ENCODE data around the gene S100A13. TPM values are rescaled to one million over a fixed set of nuclear protein-coding genes. Genes with fewer than 3 reads are reported as not detected.
"Not testable (repeated sequence)": the region's sequence is repeated elsewhere in the genome, so short reads cannot be mapped to it uniquely, and the experiment has no call there.

The S100A13 gene
- total RNA-seq, 2 donors from 2014 or later: 5.0 to 10.3 TPM

GRCh38 chr1:153597206-153597605 lies 30.1 kb downstream of the S100A13 start:
- Mint-ChIP-seq H3K36me3 (no peaks in the 10 kb centered on the region), H3K9me3 (no peaks in the 10 kb centered on the region), H3K4me1 (ENCODE audit: low read depth in 2 of 2) (no peaks in the 10 kb centered on the region), H3K27ac (no peak overlapping the region), H3K4me3 (no peak overlapping the region), H3K27me3 (no peaks in the 10 kb centered on the region)
- no peak for ATAC-seq
- no peak for DNase-seq (ENCODE audit: low spot score)

DNA sequence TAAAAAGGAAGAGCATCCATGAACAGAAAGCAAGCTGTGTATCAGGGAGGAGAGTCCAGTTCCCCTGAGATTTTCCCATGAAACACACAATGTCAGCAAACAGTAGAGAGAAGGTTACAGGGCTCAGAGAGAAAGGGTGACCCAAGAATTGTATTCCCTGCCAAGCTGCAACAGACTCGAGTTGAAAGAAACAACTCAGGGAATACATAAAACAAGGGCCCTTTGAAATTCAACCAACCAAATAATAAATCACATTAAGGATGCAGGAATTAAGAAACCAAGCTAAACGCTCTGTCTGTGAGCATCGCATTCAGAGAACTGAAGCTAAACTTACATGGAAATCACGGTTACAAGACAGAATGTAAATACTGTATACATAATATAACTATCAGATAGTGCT lies 34.6 kb downstream of the S100A13 start:
- Mint-ChIP-seq H3K4me3 (no peak overlapping the region), H3K27me3 (peaks cover 0 to 5% of the 10 kb centered on the region in 2 donors), H3K4me1 (ENCODE audit: low read depth in 2 of 2) (no peaks in the 10 kb centered on the region), H3K36me3 (no peaks in the 10 kb centered on the region), H3K27ac (no peak overlapping the region), H3K9me3 (no peaks in the 10 kb centered on the region)
- ATAC-seq (no peak), DNase-seq (ENCODE audit: low spot score) (no peak)

- H3K9me3 Mint-ChIP-seq: no peaks in the 10 kb centered on the region
- DNase-seq (ENCODE audit: low spot score): no peak
- H3K4me3 Mint-ChIP-seq: no peak overlapping the region
- no peaks in the 10 kb centered on the region for H3K36me3 Mint-ChIP-seq
- ATAC-seq: no peak
- H3K27ac Mint-ChIP-seq: no peak overlapping the region
- no peaks in the 10 kb centered on the region for H3K4me1 Mint-ChIP-seq (ENCODE audit: low read depth in 2 of 2)
- peaks cover 15 to 22% of the 10 kb centered on the region in 2 donors for H3K27me3 Mint-ChIP-seq
Measured at GRCh38 chr1:153588482-153588881, 38.8 kb downstream of the S100A13 start.

- peaks cover 15 to 22% of the 10 kb centered on the region in 2 donors for H3K27me3 Mint-ChIP-seq
- not testable (repeated sequence) for H3K27ac Mint-ChIP-seq; DNase-seq (ENCODE audit: low spot score); H3K4me3 Mint-ChIP-seq; H3K4me1 Mint-ChIP-seq (ENCODE audit: low read depth in 2 of 2); ATAC-seq; H3K36me3 Mint-ChIP-seq; H3K9me3 Mint-ChIP-seq
Measured at GRCh38 chr1:153588033-153588432, 39.3 kb downstream of the S100A13 start.

DNA sequence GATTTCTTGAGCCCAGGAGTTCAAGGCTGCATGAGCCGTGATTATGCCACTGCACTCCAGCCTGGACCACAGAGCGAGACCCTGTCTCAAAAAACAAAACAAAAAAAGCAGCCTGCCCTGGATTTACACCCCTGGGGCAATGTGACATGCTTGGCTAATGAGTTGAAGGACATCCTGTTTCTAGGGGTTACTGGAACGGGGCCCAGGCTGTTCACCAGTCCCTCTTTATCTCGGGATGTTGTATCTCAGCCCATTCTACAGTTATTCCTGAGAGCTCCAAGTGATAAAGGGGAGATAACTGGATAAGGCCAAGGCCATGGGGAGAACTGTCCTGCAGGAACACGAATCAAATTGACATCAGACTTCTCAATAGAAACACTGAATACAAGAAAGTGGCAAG lies 40.0 kb downstream of the S100A13 start:
- DNase-seq (ENCODE audit: low spot score) (no peak), ATAC-seq (no peak)
- Mint-ChIP-seq H3K4me1 (ENCODE audit: low read depth in 2 of 2) (no peaks in the 10 kb centered on the region), H3K27ac (no peak overlapping the region), H3K9me3 (no peaks in the 10 kb centered on the region), H3K4me3 (no peak overlapping the region), H3K36me3 (no peaks in the 10 kb centered on the region), H3K27me3 (peaks cover 15 to 22% of the 10 kb centered on the region in 2 donors)

- no peak overlapping the region for H3K27ac Mint-ChIP-seq
- ATAC-seq (no peak), DNase-seq (ENCODE audit: low spot score) (no peak)
- no peak overlapping the region for H3K4me3 Mint-ChIP-seq
- H3K9me3 Mint-ChIP-seq: no peaks in the 10 kb centered on the region
- H3K36me3 Mint-ChIP-seq: no peaks in the 10 kb centered on the region
- H3K4me1 Mint-ChIP-seq (ENCODE audit: low read depth in 2 of 2): no peaks in the 10 kb centered on the region
- peaks cover 15 to 22% of the 10 kb centered on the region in 2 donors for H3K27me3 Mint-ChIP-seq
Measured at GRCh38 chr1:153586347-153586746, 41.0 kb downstream of the S100A13 start.

- H3K4me3 Mint-ChIP-seq: no peak overlapping the region
- H3K27ac Mint-ChIP-seq: no peak overlapping the region
- H3K36me3 Mint-ChIP-seq: no peaks in the 10 kb centered on the region
- ATAC-seq (no peak), DNase-seq (ENCODE audit: low spot score) (no peak)
- H3K27me3 Mint-ChIP-seq: peaks cover 15 to 22% of the 10 kb centered on the region in 2 donors
- no peaks in the 10 kb centered on the region for H3K4me1 Mint-ChIP-seq (ENCODE audit: low read depth in 2 of 2)
- no peaks in the 10 kb centered on the region for H3K9me3 Mint-ChIP-seq
Measured at GRCh38 chr1:153585006-153585405, 42.3 kb downstream of the S100A13 start.

GRCh38 chr1:153583976-153584375 lies 43.3 kb downstream of the S100A13 start:
- Mint-ChIP-seq H3K27me3 (peaks cover 20 to 27% of the 10 kb centered on the region in 2 donors), H3K36me3 (no peaks in the 10 kb centered on the region), H3K9me3 (no peaks in the 10 kb centered on the region), H3K27ac (no peak overlapping the region), H3K4me3 (no peak overlapping the region), H3K4me1 (ENCODE audit: low read depth in 2 of 2) (no peaks in the 10 kb centered on the region)
- ATAC-seq: no peak
- DNase-seq (ENCODE audit: low spot score): no peak

- not testable (repeated sequence) for H3K27ac Mint-ChIP-seq; H3K4me3 Mint-ChIP-seq; ATAC-seq; H3K36me3 Mint-ChIP-seq; H3K4me1 Mint-ChIP-seq (ENCODE audit: low read depth in 2 of 2); H3K9me3 Mint-ChIP-seq; DNase-seq (ENCODE audit: low spot score)
- H3K27me3 Mint-ChIP-seq: peaks cover 24 to 32% of the 10 kb centered on the region in 2 donors
Measured at GRCh38 chr1:153583514-153583913, 43.8 kb downstream of the S100A13 start.

GRCh38 chr1:153582836-153583235 lies 44.5 kb downstream of the S100A13 start:
- not testable (repeated sequence) for ATAC-seq; H3K9me3 Mint-ChIP-seq; H3K27ac Mint-ChIP-seq; H3K4me1 Mint-ChIP-seq (ENCODE audit: low read depth in 2 of 2); DNase-seq (ENCODE audit: low spot score); H3K4me3 Mint-ChIP-seq; H3K36me3 Mint-ChIP-seq
- peaks cover 28 to 38% of the 10 kb centered on the region in 2 donors for H3K27me3 Mint-ChIP-seq

GRCh38 chr1:153578936-153579335 lies 48.4 kb downstream of the S100A13 start:
- ATAC-seq: no peak
- no peaks in the 10 kb centered on the region for H3K9me3 Mint-ChIP-seq

DNA sequence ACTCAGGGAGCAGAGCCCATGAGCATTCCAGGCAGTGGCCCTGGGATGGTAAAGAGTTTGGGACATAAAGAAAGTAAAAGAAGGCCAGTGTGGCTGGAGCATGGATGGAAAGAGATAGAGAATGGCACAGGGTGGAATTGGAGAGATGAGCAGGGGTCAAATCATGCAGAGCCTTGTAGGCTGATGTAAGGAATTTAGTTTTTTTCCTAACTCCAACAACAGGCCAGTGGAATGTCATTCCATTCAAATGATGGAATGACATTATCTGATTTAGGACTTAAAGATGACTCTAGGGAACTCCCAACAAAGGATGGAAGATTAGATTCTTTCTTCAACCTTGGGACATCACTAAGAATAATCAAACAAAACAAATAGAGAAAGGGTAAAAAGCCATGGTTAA lies 48.8 kb downstream of the S100A13 start:
- no peak for ATAC-seq
- no peaks in the 10 kb centered on the region for H3K4me1 Mint-ChIP-seq (ENCODE audit: low read depth in 2 of 2)
- no peak overlapping the region for H3K4me3 Mint-ChIP-seq

More at GRCh38 chr1:153578936-153579335, 48.4 kb downstream of the S100A13 start:
- Mint-ChIP-seq H3K36me3 (no peaks in the 10 kb centered on the region), H3K27me3 (peaks cover 23 to 24% of the 10 kb centered on the region in 2 donors), H3K4me3 (no peak overlapping the region), H3K4me1 (ENCODE audit: low read depth in 2 of 2) (no peaks in the 10 kb centered on the region), H3K27ac (no peak overlapping the region)
- no peak for DNase-seq (ENCODE audit: low spot score)

GRCh38 chr1:153577624-153578051 lies 49.7 kb downstream of the S100A13 start:
- no peaks in the 10 kb centered on the region for H3K36me3 Mint-ChIP-seq

More for the DNA sequence above, 48.8 kb downstream of the S100A13 start:
- Mint-ChIP-seq H3K9me3 (no peaks in the 10 kb centered on the region), H3K36me3 (no peaks in the 10 kb centered on the region), H3K27ac (no peak overlapping the region), H3K27me3 (peaks cover 23% of the 10 kb centered on the region in 2 donors)
- no peak for DNase-seq (ENCODE audit: low spot score)

DNA sequence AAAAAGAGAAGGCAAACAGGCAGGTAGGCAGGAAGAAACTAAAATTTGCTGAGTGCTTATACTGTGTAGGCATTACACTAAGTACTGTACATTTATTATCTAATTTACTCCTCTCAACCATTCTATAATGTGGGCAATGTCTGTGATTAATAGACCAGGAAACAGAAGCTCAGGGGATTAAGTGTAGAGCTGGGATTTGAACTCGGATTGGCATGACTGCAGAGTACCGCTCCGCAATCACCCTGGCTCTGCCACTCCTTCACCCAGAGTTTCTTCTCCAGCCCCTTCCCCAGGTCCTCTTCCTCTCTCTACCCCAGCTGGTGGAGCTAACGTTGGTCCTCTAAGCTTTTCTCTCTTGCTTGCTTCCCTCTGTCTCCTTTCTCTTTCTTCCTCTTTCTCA lies 50.2 kb downstream of the S100A13 start:
- Mint-ChIP-seq H3K4me1 (ENCODE audit: low read depth in 2 of 2) (peaks cover 9 to 10% of the 10 kb centered on the region in 2 donors), H3K27ac (no peak overlapping the region), H3K9me3 (no peaks in the 10 kb centered on the region), H3K36me3 (no peaks in the 10 kb centered on the region), H3K4me3 (no peak overlapping the region), H3K27me3 (peaks cover 23% of the 10 kb centered on the region in 2 donors)
- ATAC-seq: no peak
- no peak for DNase-seq (ENCODE audit: low spot score)

More at GRCh38 chr1:153577624-153578051, 49.7 kb downstream of the S100A13 start:
- ATAC-seq (no peak), DNase-seq (ENCODE audit: low spot score) (no peak)
- H3K4me1 Mint-ChIP-seq (ENCODE audit: low read depth in 2 of 2): peaks cover 7 to 8% of the 10 kb centered on the region in 2 donors
- H3K4me3 Mint-ChIP-seq: no peak overlapping the region
- no peaks in the 10 kb centered on the region for H3K9me3 Mint-ChIP-seq
- H3K27me3 Mint-ChIP-seq: peaks cover 23% of the 10 kb centered on the region in 2 donors
- H3K27ac Mint-ChIP-seq: no peak overlapping the region

- ATAC-seq; H3K9me3 Mint-ChIP-seq; H3K27ac Mint-ChIP-seq; H3K4me3 Mint-ChIP-seq; H3K36me3 Mint-ChIP-seq; DNase-seq (ENCODE audit: low spot score): not testable (repeated sequence)
- H3K4me1 Mint-ChIP-seq (ENCODE audit: low read depth in 2 of 2): peaks cover 10 to 12% of the 10 kb centered on the region in 2 donors
- peaks cover 29 to 34% of the 10 kb centered on the region in 2 donors for H3K27me3 Mint-ChIP-seq
Measured at GRCh38 chr1:153575497-153575896, 51.8 kb downstream of the S100A13 start.

All from natural killer cell treated with Interleukin-12 subunit alpha and Interleukin-12 subunit beta and Interleukin-15 and Interleukin-18, amount 100 ng/mL, for 72 hours (primary cell).